Stimulated activated CD4-positive, alpha-beta T cell treated with anti-CD3 and anti-CD28 coated beads, Interleukin-1b, Interleukin-23, amount 100 ng/mL, for 48 hours (primary cell): ENCODE data around the gene STK25.
"Not testable (repeated sequence)": the region's sequence is repeated elsewhere in the genome, so short reads cannot be mapped to it uniquely, and the experiment has no call there.

Experiments used
- DNase-seq: peaks from one replicate; pipeline ENCODE4 v3.0.0-alpha.2; 2020

The STK25 gene

DNA sequence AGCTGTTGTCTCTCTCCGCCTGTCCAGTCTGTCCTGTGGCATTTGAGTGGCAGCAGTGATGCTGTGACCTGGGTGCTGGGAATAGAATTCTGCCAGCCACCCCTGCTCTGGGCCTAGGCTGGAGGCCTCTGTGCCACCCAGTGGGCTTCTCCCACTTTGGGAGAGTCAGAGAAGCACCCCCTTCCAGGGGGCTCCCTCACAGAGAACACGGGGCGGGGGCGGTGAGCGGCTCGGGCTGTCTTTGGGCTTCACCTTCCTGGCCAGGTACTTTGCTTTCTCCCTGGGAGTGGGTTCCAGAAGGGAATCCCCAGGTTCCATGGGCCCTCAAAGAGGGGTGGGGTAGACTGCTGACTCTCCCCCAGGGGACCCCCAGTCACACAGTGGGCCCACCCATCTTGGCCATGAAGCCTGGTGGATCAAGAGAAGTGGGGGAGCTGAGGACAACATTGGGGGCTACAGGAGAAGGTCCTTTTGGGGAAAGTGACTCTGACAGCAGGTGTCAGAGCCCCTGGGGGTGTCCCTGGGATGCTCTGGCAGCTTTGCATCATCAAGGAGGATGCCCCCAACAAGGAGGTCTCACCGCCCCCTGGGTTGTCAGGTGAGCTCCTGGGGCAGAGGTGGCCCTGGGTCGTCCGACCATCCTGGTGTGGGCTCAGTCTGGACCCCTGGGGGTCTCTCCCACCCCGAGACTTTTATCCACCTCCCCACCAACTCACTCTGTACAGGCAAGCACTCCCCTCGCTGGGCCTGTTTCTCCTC is 31.4 kb upstream of the STK25 start:
- DNase-seq, result no peak

DNA sequence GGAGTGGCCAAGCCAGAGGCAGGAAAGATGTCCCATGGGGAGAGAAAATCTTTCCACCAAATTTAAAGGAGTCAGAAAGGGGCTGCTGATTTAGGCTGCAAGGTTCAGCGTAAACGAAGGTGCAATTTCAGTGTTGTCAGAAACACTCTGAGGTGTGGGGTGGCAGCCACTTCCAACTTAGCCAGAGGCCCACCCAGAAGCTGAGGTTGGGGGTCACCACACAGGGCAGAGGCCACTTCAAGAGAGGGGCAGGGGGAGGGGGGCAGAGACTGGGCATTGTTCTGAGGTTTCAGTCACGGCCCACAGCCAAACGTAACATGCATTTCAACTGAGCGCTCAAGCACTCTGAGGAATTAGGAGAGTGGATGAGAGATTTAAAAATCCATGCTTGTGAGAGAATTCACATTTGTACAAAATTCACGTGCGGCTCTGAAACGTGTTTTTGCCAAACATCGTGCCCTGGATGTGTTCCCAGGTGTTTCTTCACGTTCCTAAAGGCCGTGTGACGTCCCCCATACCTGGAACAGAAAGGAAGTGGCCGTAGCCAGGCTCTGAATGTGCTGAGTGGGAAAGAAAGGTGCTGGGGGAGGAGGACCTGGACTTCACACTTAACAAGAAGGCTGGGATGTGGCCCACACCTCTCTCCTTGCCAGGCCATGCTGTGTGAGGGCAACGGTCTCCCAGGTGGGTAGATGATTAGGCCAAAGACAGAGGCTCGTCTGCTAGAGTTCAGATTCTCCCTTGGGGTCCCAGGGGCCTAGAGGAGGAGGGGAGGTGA is 30.6 kb upstream of the STK25 start:
- no peak for DNase-seq

DNA sequence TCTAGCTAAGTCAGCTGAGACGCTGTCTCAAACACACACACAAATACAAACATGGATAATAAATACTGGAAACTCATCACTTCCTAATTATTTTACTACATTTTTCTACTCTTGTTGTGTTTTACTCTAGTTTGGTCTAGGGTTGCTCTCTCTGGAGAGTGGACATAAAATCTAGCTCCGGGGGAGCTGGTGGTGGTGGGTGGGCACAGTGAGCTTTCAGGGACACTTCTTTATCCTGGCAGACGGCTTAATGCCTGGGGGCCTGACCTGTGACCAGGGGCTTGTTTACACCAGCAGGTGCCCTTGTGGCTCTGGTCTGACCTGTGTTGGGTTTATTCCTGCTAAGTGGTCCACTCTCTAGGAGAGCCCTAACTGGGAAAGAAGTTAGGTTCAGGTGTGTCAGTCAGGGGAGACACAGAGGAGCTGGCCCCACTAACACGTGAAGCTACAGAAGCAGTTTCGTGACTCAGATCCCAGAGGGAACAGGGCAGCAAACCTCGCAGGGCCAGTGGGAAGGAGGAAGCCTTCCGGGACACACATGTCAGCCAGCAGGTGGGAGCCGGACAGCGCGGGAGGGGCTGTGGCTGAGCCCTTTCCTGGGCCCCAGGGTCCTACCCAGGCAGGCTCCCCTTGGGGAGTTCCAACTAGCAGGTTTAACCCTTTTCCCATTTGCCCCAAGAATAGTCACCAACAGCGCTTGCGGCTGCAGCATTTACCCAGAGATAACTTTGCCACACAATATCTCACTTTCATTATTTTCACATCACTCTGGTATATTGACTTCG is 27.7 kb upstream of the STK25 start:
- DNase-seq, result no peak

DNA sequence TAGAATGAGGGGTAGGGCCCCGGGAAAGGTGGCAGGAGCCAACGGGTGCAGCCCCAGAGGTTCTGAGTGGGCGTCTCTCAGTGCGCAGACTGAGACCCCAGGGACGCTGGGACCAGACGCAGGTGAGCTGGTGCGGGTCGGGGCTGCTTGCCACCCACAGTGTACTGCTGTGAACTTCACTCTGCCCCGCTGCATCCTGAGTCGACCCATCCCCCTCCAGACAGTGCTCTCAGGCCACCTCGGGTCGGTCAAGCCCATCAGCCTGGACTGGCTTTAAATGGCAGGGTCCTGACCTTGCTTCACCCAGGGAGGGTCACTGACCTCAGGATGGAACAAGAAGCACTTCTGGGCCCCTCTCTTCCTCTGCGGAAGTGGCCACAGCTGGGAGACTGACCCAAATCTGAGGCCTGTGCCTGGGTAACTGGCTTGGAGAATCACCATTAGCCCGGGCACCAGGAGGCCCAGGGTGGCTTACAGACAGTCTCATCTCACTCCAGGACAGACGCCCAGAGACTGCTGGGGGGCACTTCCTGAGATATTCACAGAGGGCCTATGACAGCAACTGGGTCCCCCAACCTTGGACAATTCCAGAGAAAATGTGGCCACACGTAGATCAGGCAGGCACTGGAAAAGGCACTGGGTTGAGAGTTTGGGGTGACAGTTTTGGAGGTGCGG is 26.5 kb upstream of the STK25 start:
- DNase-seq, result no peak

DNA sequence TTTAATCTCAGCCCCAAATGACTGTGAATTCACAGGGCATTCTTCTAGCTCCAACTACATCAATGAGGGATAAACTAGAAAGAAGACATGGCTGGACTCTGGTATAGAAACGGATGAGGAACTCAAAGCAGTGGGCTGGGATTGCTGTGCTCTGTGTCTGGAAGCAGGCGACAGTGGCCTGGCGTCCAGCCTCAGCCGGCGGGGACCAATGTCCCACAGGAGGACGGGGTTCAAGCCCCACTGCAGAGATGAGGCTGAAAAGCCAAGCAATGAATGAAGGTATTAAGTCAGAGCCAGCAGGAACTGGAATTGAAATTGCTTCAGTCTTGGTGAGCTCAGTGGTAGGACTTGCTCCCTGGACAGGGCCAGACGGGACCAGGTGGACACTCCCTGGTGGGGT is 25.9 kb upstream of the STK25 start:
- DNase-seq, result no peak

DNA sequence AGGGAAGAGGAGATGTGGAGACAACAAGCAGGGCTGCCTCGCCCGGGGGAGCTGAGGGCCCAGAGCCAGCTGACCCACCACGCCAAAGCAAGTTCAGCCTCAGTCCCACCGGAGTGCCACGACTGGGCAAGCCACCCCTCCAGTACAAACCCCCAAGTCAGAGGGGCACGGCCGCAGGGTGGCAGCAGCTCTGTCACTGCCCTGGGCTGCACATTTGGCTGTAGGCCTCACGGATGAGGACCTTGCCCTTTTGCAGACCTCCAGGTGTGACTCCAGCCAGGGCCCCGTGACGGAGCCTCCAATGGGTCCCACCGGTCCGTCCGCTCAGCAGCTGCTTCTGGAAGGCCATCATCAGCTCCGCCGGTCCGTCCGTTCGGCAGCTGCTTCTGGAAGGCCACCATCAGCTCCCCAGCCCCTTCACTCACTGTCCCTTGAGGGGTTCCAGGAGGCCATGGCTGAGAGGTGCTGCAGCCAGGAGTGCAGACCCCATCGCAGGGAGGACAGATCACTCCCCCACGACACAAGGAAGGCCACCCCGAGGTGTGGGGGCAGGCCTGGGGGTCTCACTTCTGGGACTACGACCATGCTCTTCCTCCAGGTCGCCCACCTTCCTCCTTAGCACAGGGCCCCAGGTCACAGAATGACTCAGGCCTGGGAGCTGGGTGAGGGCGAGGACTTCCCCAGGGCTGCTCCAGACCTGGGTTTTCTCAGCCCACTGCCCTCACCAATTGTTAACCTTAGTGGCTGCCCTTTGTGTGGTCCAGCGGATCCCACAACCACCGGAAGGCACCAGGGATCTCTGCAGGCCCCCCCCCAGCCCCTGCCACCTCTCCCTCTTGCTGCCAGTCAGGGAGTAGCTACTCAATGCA is 24.6 kb upstream of the STK25 start:
- DNase-seq, result no peak

DNA sequence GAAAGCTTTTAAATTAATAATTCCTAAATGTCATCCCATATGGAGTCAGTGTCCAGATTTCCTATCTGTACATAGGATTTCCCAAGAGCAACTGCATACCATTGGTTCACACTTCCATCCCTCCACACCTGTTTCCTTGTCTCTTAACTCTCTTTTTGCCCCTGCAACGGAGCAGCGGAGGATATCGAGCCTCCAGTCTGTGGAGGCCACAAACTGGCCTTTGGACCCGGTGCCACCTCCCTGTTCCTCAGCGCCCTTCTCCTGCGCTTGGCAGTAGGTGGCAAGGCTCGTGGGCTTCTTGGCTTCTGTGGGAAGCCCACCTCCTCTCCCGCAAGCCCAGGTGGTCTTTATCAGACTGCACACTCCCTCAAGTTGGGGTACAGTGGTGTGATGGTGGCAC is 23.8 kb upstream of the STK25 start:
- no peak for DNase-seq

DNA sequence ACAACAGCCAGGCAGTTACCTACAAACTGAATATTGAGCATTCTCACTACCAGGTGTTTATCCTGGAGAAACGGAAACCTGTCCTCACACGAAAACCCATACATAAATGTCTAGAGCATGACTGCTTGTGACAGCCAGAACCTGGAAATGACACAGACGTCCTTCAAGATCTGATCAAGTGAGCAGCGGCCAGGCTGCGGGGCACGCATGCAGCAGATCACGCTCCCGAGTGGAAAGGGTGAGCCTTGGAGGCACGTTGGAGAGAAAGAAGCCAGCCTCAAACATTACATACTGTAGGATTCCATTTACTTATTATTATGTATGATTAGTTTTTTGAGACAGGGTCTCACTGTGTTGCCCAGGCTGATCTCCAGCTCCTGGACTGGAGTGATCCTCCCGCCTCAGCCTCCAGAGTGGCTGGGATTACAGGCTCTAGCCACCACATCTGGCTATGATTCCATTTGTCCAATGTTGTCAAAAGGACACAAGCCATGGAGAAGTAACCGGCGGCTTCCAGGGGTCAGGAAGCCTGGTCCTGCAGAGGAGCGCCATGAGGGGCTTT is 22.9 kb upstream of the STK25 start:
- no peak for DNase-seq

DNA sequence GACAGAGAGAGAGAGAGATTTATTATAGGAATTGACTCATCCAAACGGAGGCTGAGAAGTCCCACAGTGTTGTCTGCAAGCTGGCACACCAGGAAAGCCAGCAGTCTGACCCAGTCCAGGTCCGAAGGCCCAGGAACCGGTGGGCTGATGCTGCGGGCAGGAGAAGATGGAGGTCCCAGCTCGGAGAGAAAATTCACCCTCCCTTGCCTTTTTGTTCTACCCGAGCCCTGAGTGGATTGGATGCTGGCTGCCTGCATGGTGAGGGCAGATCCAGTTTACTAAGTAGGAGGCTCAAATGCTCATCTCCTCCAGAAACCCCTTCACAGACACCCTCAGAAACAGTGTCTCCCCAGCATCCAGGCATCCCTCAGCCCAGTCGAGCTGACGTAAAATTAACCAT is 22.2 kb upstream of the STK25 start:
- DNase-seq, result no peak

DNA sequence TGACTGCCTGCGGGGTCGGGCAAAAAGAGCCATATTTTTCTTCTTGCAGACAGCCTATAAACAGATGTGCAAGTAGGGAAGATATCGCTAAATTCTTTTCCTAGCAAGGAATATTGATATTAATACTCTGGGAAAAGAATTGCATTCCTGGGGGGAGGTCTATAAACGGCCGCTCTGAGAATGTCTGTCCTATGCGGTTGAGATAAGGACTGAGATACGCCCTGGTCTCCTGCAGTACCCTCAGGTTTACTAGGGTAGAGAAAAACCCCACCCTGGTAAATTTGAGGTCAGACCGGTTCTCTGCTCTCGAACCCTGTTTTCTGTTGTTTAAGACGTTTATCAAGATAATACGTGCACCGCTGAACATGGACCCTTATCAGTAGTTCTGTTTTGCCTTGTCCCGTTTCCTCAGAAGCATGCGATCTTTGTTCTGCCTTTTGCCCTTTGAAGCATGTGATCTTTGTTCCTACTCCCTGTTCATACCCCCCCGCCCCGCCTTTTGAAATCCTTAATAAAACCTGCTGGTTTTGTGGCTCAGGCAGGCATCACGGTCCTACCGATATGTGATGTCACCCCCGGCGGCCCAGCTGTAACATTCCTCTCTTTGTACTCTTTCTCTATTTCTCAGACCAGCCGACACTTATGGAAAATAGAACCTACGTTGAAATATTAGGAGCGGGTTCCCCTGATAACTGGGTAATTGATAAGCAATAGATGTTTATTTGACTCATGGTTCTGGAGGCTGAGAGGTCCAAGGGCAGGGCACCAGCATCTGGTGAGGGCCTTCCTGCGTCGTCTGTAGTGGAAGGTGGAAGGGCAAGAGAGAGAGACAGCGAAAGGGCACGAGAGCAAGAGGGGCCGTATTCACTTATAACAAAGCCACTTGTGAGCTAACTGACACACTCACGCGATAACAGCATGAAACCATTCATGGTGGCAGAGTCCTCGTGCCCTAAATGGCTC is 17.7 kb upstream of the STK25 start:
- not testable (repeated sequence) for DNase-seq

DNA sequence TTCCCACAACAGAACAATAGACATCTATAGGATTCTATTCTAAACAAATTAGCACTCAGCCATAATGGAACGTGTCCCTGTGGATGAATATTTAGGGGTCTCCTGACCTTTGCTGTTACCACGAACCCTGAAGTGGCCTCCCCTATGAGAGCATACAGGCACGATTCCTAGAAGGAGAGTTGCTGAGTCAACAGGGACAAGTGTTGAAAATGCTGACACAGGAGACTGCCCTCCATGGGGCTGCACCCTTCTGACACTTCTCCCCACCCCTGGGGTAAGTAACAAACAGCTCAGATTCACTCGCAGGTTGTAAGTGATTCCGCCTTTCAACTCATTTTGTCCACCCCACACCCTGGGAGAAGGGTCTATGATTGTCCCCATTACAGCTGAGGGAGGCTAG is 14.1 kb upstream of the STK25 start:
- no peak for DNase-seq

DNA sequence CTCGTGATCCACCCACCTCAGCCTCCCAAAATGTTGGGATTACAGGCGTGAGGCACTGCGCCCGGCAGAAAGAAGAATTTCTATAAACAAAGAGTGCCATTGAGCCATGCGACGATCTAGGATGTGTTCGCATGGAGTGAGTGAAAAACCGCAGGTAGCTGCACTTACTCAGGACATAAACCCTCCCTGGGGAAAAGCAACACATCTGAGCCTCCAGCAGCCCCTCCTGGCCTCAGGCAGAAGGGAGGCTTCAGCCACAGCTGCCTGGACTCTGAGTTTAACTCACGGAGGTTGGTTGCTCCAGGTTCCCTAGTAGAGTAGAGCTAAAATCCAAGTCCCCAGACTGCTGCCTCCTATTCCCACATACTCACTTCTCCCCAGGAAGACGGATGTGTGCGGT is 11.3 kb upstream of the STK25 start:
- DNase-seq, result no peak

DNA sequence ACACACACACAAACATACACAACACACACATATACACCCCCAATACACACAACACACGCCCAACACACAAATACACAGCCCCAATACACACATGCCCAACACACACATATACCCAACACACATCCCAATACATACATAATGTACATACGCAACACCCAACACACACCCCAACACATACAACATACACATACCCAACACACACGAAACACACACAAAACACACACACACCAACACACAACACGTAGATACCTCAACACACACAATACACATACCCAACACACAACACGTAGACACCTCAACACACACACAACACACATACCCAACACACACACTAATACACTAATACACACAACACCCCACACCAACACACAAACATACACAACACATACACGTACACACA is 8.9 kb upstream of the STK25 start:
- DNase-seq, result no peak

DNA sequence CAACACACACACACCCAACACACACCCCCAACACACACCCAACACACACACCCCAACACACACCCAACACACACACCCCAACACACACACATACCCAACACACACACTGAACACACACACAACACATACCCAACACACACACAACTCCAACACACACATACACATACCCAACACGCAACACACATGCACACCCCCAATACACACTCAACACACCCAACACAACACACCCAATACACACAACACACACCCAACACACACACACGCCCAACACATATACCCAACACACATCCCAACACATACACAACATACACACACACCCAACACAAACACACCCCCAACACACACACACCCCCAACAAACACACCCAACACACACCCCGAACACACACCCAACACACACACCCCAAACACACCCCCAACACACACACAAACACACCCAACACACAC is 8.2 kb upstream of the STK25 start:
- DNase-seq, result no peak

DNA sequence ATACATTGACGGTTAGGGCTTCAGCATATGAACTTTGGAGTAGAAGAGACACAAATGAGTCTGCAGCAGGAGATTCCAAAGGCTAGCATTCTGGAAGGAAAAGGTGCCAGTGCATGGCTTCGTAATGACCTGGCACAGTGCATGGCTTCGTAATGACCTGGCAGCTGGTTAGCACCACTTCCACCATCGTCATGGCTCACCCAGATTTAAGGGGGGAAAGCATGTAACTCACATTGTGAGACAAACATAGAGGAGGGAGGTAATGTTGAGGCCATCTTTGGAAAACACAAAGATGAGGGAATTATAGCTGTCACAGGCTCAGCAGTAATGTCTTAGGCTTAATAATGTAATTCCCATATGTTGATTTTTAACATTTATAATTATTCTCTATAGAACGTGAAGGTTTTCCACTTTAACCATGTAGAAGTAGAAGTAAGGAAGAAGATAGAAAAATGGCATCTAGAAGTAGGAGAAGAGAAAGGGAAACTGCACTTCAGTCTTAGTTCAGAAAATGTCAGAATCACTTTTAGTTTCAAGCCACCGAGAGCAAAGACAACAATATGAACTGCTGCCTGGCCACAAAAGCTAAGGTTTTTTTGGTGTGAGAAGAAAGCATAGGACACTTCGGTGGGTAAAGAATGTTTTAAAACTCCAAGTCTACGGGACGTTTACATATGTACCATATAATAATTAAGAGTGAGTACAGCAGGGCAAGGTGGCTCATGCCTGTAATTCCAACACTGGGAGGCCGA is 6.8 kb upstream of the STK25 start:
- no peak for DNase-seq

DNA sequence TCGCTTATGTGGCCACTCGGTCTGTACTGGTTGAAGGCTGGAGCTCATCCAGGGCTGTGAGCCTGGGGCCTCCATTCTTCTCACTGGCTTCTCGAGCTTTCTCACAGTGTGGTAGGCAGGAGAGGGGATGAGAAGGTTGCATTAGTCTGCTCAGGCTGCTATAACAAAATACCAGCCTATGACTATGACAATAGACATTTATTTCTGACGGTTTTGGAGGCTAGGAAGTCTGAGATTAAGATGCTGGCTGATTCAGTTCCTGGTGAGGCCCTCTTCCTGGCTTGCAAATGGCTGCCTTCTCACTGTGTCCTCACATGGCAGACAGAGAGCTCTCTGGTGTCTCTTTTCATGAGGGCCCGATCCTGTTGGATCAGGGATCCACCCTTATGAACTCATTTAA is 6.2 kb upstream of the STK25 start:
- no peak for DNase-seq

DNA sequence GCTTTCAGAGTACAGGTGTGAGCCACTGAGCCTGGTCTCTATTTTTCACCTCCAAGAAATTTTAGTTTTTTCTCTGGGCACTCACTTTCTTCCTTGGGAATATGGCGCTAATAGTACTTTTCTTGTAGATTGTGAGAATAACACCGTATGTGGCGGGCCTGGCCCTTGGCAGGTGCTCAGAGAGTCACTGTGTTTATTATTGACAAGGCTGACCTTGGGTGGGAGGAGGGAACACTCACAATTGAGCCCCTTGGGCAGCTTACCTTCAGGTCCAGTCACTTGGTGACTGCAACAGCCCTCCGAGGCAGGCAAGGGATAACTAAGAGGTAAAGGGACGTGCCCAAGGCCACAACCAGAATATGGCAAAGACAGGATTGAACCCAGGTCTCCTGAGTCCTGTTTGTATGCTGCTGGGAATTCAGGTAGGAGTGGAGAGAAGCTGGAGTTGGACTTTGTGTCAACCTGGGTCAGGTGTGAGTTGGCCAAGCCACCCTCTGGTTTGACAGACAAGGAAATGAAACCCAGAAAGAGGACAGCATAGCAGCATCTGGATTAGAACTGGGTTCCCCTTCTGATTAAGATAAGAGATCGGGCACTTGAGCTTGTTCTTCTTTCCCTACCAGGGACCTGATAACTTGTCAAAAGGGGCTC is 2.8 kb upstream of the STK25 start:
- no peak for DNase-seq

DNA sequence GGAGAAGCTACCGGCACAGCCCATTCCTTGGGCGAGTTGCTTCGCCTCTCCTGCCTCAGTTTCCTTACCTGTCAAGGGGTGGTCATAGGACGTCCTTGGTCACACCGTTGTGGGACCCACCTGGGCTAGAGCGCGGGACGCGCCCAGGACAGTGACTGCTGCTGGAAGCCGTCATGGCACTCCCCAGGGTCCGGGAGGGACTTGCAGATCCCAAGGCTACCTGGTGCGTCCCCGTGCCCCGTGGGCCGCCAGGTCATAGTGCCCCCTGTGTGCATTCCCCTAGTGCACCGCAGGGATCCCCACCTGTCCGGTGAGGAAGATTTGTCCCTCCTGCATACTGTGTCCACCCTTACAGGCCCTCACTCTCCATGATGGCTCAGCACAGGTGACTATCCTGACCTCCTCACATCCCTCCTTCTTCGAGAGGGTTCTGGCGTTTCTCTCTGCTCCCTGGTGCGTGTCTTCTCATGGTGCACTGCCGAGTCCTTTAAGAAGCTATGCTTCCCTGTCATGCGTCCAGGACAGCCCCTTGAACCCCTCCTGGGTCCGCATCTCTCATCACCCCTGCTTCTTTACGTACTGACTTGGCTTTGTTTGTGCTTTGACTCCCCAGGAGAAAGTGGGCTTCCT is 886 bp upstream of the STK25 start:
- no peak for DNase-seq
